Measurements from ENCODE around the gene CHRNA10.
"Not testable (repeated sequence)": the region's sequence is repeated elsewhere in the genome, so short reads cannot be mapped to it uniquely, and the experiment has no call there.

The CHRNA10 gene

GRCh38 chr11:3664032-3664630 is 7.1 kb downstream of the CHRNA10 start:
- DNase-seq (ENCODE audit: low read depth), result no peak

GRCh38 chr11:3662856-3663255 is 8.3 kb downstream of the CHRNA10 start:
- no peak for DNase-seq (ENCODE audit: low read depth)

GRCh38 chr11:3660960-3661359 is 10.2 kb downstream of the CHRNA10 start:
- no peak for DNase-seq (ENCODE audit: low read depth)

GRCh38 chr11:3659595-3660515 is 11.3 kb downstream of the CHRNA10 start:
- no peak for DNase-seq (ENCODE audit: low read depth)

GRCh38 chr11:3658252-3658651 is 12.9 kb downstream of the CHRNA10 start:
- no peak for DNase-seq (ENCODE audit: low read depth)

DNA sequence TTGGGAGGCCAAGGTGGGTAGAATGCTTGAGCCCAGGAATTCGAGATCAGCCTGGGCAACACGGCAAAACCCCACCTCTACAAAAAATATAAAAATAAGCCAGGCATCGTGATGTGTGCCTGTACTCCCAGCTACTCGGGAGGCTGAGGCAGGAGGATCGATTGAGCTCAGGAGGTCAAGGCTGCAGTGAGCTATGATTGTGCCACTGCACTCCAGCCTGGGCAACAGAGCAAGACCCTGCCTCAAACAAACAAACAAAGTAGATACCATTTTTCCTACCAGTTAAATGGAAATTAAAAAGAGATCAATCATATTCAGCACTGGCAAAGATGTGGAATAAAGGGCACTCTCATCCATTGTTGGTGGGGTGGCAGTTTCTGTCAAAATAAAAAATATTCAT is 13.9 kb downstream of the CHRNA10 start:
- DNase-seq (ENCODE audit: low read depth), result not testable (repeated sequence)

DNA sequence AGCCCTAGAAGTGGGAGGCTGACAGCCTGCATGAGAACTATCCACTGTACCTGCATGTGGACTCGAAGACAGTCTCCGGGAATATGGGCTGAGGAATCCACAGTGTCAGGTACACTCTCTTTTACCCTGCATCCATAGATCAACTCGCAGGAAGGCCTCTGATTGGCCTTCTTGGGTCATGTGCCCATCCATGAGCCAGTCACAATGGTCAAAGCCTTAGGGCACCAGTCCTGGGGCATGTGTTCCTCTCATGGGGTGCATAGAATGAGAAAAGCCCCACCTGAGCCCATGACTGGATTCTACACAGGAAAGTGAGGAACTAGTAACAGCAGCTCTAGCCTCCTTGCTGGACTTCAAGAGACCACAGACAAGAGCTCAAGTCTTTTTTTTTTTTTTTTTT is 15.6 kb downstream of the CHRNA10 start:
- DNase-seq (ENCODE audit: low read depth), result no peak

GRCh38 chr11:3652514-3652913 is 18.7 kb downstream of the CHRNA10 start:
- not testable (repeated sequence) for DNase-seq (ENCODE audit: low read depth)

DNA sequence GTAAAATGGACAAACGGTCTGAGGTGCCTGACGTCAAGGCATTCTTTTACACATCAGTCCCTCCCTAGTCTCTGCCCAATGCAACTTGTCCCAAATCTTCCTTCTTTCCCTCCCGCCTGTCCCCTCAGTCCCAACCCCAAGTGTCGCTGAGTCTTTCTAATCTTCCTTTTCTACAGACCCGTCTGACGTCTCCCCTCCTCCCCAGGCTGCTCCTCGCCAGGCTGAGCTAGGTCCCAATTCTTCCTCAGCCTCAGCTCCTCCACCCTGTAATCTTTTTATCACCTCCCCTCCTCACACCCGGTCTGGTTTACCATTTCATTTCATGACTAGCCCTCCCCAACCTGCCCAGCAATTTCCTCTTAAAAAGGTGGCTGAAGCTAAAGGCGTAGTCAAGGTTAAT is 21.8 kb downstream of the CHRNA10 start:
- not testable (repeated sequence) for DNase-seq (ENCODE audit: low read depth)

DNA sequence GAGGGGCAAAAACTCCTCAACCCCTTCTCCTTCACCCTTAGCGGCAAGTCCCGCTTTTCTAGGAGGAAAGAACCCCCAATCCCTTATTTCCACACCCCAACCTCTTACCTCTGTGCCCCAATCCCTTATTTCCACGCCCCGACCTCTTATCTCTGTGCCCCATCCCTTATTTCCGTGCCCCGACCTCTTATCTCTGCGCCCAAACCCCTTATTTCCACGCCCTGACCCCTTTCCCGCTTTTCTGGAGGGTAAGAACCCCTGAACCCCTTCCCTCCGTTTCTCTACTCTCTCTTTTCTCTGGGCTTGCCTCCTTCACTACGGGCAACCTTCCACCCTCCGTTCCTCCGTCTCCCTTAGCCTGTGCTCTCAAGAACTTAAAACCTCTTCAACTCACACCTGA is 22.3 kb downstream of the CHRNA10 start:
- DNase-seq (ENCODE audit: low read depth), result not testable (repeated sequence)

GRCh38 chr11:3645552-3645951 is 25.6 kb downstream of the CHRNA10 start:
- DNase-seq (ENCODE audit: low read depth), result no peak

DNA sequence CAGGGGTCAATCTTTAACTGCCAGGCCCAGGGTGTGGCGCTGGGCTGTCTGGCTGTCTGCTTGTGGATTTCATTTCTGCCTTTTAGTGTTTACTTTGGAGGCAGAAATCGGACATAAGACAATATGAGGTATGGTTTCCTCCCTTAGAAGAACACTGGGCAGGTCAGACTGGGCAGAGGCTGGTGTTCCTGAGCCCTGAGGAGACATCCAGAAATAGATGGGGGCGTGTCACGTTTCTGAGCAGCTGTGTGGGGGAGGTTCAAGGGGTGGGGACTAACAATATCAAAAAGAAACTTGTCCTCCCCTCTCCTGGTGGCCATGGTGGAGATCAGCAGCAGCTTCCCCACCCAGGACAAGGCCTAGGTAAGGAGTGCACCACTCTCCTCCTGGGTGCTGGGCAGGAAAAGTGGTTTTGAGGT is 26.4 kb downstream of the CHRNA10 start, which contains the start of gene ART1:
Gene ART1, plus strand, starts transcription at position 312 of the 419 bp plus-strand sequence. CDS start 14,086 bp downstream, outside the sequence.
- DNase-seq (ENCODE audit: low read depth), result no peak

GRCh38 chr11:3643102-3643546 is 28.1 kb downstream of the CHRNA10 start:
- not testable (repeated sequence) for DNase-seq (ENCODE audit: low read depth)

- DNase-seq (ENCODE audit: low read depth), result peak; percentile 43
Measured at GRCh38 chr11:3642071-3642951, 28.9 kb downstream of the CHRNA10 start.

DNA sequence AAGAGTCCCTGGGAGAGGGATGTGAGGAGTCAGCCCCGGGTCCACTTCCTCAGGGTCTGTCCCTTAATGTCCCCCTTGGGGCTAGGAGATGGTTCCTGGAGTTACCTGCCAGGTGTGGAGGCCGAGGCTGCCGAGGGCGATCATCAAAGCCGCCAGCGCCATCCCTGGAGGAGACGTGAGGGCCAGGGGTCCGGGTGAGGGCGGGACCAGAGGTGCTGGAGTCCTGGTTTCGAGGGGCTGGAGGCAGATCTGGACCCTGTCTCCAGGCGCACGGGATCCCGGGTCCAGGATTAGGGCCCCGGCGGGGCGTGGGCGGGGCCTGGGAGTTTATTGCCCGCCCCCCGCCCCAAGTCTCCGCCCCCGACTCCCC is 29.5 kb downstream of the CHRNA10 start, which contains the start of gene ART5:
Gene ART5, minus strand, starts transcription at position 292 of the 370 bp plus-strand sequence. Its CDS starts 130 bp downstream, at position 162.
- DNase-seq (ENCODE audit: low read depth), result no peak

DNA sequence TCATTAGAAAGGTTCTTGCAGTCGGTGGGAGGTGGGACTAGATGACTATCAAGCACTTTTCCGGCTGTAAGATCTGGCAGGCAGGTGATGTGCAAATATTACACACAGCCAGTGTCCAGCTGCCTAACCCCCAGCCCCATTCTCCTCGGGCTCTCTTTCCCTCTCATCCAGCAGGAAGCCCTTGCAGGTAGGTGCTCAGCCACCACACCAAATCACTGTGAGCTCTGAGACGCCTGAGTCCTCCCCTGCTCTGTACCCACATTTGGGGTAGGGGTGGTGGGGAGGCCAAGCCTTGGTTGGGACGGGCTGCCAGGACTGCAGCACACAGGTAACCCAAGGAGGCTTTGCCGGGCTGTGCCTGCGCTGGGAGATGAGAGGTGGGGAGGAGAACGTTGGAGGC is 30.0 kb downstream of the CHRNA10 start:
- no peak for DNase-seq (ENCODE audit: low read depth)

- no peak for DNase-seq (ENCODE audit: low read depth)
Measured at GRCh38 chr11:3639841-3640240, 31.3 kb downstream of the CHRNA10 start.

GRCh38 chr11:3638513-3638912 is 32.7 kb downstream of the CHRNA10 start:
- no peak for DNase-seq (ENCODE audit: low read depth)

DNA sequence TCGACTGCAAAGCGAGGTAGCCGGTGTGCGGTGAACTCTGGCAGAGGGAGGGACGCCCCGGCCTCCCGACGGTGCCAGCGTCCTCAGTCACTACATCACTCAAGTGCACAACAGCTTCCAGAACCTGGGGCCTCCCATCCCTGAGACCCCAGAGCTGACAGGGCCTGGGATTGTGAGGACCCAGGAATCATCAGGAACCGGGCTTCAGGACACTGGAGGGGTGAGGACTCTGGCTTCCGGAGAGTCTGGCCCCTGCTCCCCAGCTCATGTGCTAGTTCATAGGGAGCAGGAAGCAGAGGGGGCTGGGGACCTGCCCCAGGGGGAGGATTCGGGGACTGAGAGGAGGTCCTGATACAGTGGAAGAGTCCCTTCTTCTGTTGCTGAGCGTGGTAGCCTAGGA is 34.0 kb downstream of the CHRNA10 start:
- no peak for DNase-seq (ENCODE audit: low read depth)

GRCh38 chr11:3635641-3636375 is 35.4 kb downstream of the CHRNA10 start:
- no peak for DNase-seq (ENCODE audit: low read depth)

DNA sequence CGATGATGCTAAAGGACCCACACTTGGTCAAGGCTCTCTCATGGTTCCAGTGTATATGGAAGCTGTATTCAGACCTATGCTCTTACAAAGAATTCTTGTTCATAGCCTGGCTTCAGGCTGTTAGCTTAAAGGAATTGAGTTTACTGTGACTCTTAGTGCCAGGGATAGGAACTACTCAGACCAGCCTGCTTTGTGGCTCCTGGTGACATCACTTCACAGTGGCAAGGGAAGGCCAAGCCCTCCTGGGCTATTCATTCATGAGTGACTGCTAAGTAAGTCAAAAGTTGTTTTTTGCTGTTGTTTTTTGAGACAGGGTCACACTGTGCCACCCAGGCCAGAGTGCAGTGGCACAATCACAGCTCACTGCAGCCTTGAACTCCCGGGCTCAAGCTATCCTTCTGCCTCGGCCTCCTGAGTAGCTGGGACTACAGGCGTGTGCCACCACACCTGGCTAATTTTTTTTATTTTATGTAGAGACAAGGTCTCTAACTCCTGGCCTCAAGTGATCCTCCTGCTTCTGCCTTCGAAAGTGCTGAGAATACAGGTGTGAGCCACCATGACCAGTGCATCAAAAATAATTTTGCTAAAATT is 39.0 kb downstream of the CHRNA10 start:
- DNase-seq (ENCODE audit: low read depth), result no peak

All from activated T-cell treated with anti-CD3 and anti-CD28 coated beads for 1 hour (primary cell).